K562 (cell line): ENCODE data around the gene PATL2. TPM values are rescaled to one million over a fixed set of nuclear protein-coding genes. Genes with fewer than 3 reads are reported as not detected.

ENCODE experiments used
- ARID2 ChIP-seq: fragments of 450-650 bp; IDR thresholded peaks from 2 replicates; pipeline ENCODE4 v1.6.1; 2017; ENCODE audit warnings: antibody characterized with exemption, mild to moderate bottlenecking
- CHD1 ChIP-seq: fragments of 200-600 bp; sonication (generic); IDR thresholded peaks from one replicate; pipeline ENCODE4 v1.6.1; 2012; ENCODE audit warnings: mild to moderate bottlenecking, moderate library complexity, low read length, inconsistent platforms
- EZH2 ChIP-seq: IDR thresholded peaks from 2 replicates; pipeline ENCODE4 v1.6.1; 2012; ENCODE audit warnings: low read depth, mild to moderate bottlenecking, inconsistent platforms, low read length, borderline replicate concordance
- HLTF ChIP-seq: fragments of 450-650 bp; IDR thresholded peaks from 2 replicates; pipeline ENCODE4 v1.6.1; 2016
- MAZ ChIP-seq, 2 experiments: fragments of 450-650 bp in 1 of 2; sonication (generic) in 1 of 2; formaldehyde crosslinking; IDR thresholded peaks in 1 of 2; conservative IDR thresholded peaks in 1 of 2; 2 replicates each; pipeline versions ENCODE4 v1.4.0 to v1.5.0; 2020; ENCODE audit warnings: mild to moderate bottlenecking in 1 of 2, missing genetic modification reagents in 1 of 2
- MCM7 ChIP-seq, 2 experiments: fragments of 450-650 bp; IDR thresholded peaks; 2 replicates each; pipeline ENCODE4 v1.6.1; 2016 to 2018
- SMARCE1 ChIP-seq: fragments of 450-650 bp; IDR thresholded peaks from 2 replicates; pipeline ENCODE4 v1.7.1; 2016; ENCODE audit warnings: mild to moderate bottlenecking
- SNRNP70 ChIP-seq: fragments of 200-400 bp; formaldehyde crosslinking; optimal IDR thresholded peaks from 2 replicates; pipeline ENCODE3; 2017; ENCODE audit warnings: low read depth, low read length
- SREBF2 ChIP-seq: sonication (generic); formaldehyde crosslinking; IDR thresholded peaks from 2 replicates; pipeline ENCODE4 v1.4.0; 2020; ENCODE audit warnings: mild to moderate bottlenecking, missing genetic modification reagents
- SUPT5H ChIP-seq: fragments of 450-650 bp; IDR thresholded peaks from 2 replicates; pipeline ENCODE4 v1.6.1; 2016
- ZFP30 ChIP-seq: fragments of 250-450 bp; sonication (Bioruptor Pico); IDR thresholded peaks from 2 replicates; pipeline ENCODE4 v1.8.0; 2022; ENCODE audit warnings: moderate library complexity, mild to moderate bottlenecking, inconsistent platforms, borderline replicate concordance
- ZFX ChIP-seq: sonication (generic); formaldehyde crosslinking; IDR thresholded peaks from 2 replicates; pipeline ENCODE4 v1.8.0; 2022; ENCODE audit warnings: mild to moderate bottlenecking, missing genetic modification reagents, moderate library complexity
- ZNF12 ChIP-seq: sonication (generic); formaldehyde crosslinking; IDR thresholded peaks from 2 replicates; pipeline ENCODE4 v1.4.0; 2020; ENCODE audit warnings: mild to moderate bottlenecking, missing genetic modification reagents
- ZNF134 ChIP-seq: fragments of 250-450 bp; sonication (Bioruptor Pico); conservative IDR thresholded peaks from 2 replicates; pipeline ENCODE4 v1.4.0; 2020
- ZNF695 ChIP-seq: fragments of 450-650 bp; formaldehyde crosslinking; IDR thresholded peaks from 2 replicates; pipeline ENCODE4 v1.4.0; 2020; ENCODE audit warnings: mild to moderate bottlenecking, moderate library complexity
- polyA plus RNA-seq, 8 experiments: library from polyadenylated mRNA; depleted of rRNA in 4 of 8; stranded (reverse) in 5 of 8; unstranded in 3 of 8; fragments of >200 nt; fragmentation: Nextera tagmentation in 2 of 8; fragmentation: Illumina TruSeq in 1 of 8; extraction: Ambion mirVana in 2 of 8; extraction: Trizol in 1 of 8; gene quantifications; 2 replicates each; pipeline versions ENCODE4 v1.2.1 to v1.2.3, GENCODE V29; 2011 to 2014; ENCODE audit warnings: inconsistent platforms in 1 of 8, missing spikeins in 1 of 8
- total RNA-seq, 7 experiments: library from RNA; depleted of rRNA in 6 of 7; stranded (reverse); fragments of >200 nt in 6 of 7; fragmentation: Illumina TruSeq in 2 of 7; extraction: Trizol in 2 of 7; gene quantifications; 2 replicates each; pipeline versions ENCODE4 v1.2.1 to v1.2.3, GENCODE V29; 2011 to 2021; ENCODE audit warnings: low replicate concordance in 1 of 7
- TF ChIP-seq, protein P1 (sequence below): fragments of 450-650 bp; IDR thresholded peaks from 2 replicates; pipeline ENCODE4 v1.7.0; 2016; ENCODE audit warnings: borderline replicate concordance
- TF ChIP-seq, protein P2 (sequence below): fragments of 450-650 bp; IDR thresholded peaks from 2 replicates; pipeline ENCODE4 v1.6.1; 2017; ENCODE audit warnings: antibody characterized with exemption, mild to moderate bottlenecking
- TF ChIP-seq, protein P3 (sequence below), 2 experiments: fragments of 200-800 bp in 1 of 2; sonication (Bioruptor generic) in 1 of 2; sonication (generic) in 1 of 2; formaldehyde crosslinking in 1 of 2; IDR thresholded peaks in 1 of 2; conservative IDR thresholded peaks in 1 of 2; 2 replicates each; pipeline versions ENCODE4 v1.5.0 to v1.6.1; 2016 to 2020; ENCODE audit warnings: missing compliant biosample characterization in 1 of 2, missing genetic modification characterization in 1 of 2, missing genetic modification reagents in 1 of 2
- TF ChIP-seq, protein P4 (sequence below): fragments of 250-450 bp; sonication (Bioruptor Pico); IDR thresholded peaks from 2 replicates; pipeline ENCODE4 v1.5.0; 2021
- TF ChIP-seq, protein P5 (sequence below): sonication (generic); formaldehyde crosslinking; IDR thresholded peaks from 2 replicates; pipeline ENCODE4 v1.8.0; 2023; ENCODE audit warnings: mild to moderate bottlenecking, missing genetic modification reagents

PATL2 gene
- total and polyA plus RNA-seq, 9 of the 15 experiments (the other 6 are each of a cell fraction or from before 2014, with no cell fraction given) = 0.42 to 1.1 (median 0.86) TPM

DNA sequence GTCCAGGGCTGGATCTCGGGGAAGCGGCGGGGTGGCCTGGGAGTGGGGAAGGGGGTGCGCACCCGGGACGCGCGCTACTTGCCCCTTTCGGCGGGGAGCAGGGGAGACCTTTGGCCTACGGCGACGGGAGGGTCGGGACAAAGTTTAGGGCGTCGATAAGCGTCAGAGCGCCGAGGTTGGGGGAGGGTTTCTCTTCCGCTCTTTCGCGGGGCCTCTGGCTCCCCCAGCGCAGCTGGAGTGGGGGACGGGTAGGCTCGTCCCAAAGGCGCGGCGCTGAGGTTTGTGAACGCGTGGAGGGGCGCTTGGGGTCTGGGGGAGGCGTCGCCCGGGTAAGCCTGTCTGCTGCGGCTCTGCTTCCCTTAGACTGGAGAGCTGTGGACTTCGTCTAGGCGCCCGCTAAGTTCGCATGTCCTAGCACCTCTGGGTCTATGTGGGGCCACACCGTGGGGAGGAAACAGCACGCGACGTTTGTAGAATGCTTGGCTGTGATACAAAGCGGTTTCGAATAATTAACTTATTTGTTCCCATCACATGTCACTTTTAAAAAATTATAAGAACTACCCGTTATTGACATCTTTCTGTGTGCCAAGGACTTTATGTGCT lies 721 bp upstream of the PATL2 start (continued):
- TF ChIP-seq ZFP30 (CRISPR knock-in tag) (no peak), ZNF134 (CRISPR knock-in tag) (no peak), EZH2 (no peak), SREBF2 (CRISPR knock-in tag) (no peak), SNRNP70 (peak; percentile 61), HLTF (peak; percentile 73; the same call in 1 of the 2 replicates), MAZ (CRISPR knock-in tag; conservative IDR thresholded peaks at IDR 0.05 in 1 of 2, IDR thresholded peaks at IDR 0.05 in 1 of 2) (no peak), ZNF12 (CRISPR knock-in tag) (0 out of 2 replicates have a peak, but pooled peaks have one; percentile 22), MCM7 (IDR thresholded peaks at IDR 0.05) (no peak), SUPT5H (peak; percentile 15; the same call in 1 of the 2 replicates), SMARCE1 (no peak), ZNF695 (CRISPR knock-in tag) (no peak), ZFX (CRISPR knock-in tag) (peak; percentile 63), ARID2 (no peak), CHD1 (peak; percentile 47)
- TF ChIP-seq, protein P1, sequence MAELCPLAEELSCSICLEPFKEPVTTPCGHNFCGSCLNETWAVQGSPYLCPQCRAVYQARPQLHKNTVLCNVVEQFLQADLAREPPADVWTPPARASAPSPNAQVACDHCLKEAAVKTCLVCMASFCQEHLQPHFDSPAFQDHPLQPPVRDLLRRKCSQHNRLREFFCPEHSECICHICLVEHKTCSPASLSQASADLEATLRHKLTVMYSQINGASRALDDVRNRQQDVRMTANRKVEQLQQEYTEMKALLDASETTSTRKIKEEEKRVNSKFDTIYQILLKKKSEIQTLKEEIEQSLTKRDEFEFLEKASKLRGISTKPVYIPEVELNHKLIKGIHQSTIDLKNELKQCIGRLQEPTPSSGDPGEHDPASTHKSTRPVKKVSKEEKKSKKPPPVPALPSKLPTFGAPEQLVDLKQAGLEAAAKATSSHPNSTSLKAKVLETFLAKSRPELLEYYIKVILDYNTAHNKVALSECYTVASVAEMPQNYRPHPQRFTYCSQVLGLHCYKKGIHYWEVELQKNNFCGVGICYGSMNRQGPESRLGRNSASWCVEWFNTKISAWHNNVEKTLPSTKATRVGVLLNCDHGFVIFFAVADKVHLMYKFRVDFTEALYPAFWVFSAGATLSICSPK = no peak
- TF ChIP-seq, protein P2, sequence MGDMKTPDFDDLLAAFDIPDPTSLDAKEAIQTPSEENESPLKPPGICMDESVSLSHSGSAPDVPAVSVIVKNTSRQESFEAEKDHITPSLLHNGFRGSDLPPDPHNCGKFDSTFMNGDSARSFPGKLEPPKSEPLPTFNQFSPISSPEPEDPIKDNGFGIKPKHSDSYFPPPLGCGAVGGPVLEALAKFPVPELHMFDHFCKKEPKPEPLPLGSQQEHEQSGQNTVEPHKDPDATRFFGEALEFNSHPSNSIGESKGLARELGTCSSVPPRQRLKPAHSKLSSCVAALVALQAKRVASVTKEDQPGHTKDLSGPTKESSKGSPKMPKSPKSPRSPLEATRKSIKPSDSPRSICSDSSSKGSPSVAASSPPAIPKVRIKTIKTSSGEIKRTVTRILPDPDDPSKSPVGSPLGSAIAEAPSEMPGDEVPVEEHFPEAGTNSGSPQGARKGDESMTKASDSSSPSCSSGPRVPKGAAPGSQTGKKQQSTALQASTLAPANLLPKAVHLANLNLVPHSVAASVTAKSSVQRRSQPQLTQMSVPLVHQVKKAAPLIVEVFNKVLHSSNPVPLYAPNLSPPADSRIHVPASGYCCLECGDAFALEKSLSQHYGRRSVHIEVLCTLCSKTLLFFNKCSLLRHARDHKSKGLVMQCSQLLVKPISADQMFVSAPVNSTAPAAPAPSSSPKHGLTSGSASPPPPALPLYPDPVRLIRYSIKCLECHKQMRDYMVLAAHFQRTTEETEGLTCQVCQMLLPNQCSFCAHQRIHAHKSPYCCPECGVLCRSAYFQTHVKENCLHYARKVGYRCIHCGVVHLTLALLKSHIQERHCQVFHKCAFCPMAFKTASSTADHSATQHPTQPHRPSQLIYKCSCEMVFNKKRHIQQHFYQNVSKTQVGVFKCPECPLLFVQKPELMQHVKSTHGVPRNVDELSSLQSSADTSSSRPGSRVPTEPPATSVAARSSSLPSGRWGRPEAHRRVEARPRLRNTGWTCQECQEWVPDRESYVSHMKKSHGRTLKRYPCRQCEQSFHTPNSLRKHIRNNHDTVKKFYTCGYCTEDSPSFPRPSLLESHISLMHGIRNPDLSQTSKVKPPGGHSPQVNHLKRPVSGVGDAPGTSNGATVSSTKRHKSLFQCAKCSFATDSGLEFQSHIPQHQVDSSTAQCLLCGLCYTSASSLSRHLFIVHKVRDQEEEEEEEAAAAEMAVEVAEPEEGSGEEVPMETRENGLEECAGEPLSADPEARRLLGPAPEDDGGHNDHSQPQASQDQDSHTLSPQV = peak; percentile 68; the same call in 1 of the 2 replicates
- TF ChIP-seq, protein P3, sequence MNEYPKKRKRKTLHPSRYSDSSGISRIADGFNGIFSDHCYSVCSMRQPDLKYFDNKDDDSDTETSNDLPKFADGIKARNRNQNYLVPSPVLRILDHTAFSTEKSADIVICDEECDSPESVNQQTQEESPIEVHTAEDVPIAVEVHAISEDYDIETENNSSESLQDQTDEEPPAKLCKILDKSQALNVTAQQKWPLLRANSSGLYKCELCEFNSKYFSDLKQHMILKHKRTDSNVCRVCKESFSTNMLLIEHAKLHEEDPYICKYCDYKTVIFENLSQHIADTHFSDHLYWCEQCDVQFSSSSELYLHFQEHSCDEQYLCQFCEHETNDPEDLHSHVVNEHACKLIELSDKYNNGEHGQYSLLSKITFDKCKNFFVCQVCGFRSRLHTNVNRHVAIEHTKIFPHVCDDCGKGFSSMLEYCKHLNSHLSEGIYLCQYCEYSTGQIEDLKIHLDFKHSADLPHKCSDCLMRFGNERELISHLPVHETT (CRISPR knock-in tag; conservative IDR thresholded peaks at IDR 0.05 in 1 of 2, IDR thresholded peaks at IDR 0.05 in 1 of 2) = no peak
- TF ChIP-seq, protein P4, sequence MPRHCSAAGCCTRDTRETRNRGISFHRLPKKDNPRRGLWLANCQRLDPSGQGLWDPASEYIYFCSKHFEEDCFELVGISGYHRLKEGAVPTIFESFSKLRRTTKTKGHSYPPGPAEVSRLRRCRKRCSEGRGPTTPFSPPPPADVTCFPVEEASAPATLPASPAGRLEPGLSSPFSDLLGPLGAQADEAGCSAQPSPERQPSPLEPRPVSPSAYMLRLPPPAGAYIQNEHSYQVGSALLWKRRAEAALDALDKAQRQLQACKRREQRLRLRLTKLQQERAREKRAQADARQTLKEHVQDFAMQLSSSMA (CRISPR knock-in tag) = no peak
- TF ChIP-seq, protein P5, sequence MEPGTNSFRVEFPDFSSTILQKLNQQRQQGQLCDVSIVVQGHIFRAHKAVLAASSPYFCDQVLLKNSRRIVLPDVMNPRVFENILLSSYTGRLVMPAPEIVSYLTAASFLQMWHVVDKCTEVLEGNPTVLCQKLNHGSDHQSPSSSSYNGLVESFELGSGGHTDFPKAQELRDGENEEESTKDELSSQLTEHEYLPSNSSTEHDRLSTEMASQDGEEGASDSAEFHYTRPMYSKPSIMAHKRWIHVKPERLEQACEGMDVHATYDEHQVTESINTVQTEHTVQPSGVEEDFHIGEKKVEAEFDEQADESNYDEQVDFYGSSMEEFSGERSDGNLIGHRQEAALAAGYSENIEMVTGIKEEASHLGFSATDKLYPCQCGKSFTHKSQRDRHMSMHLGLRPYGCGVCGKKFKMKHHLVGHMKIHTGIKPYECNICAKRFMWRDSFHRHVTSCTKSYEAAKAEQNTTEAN (CRISPR knock-in tag) = no peak
